Glutamatergic neuron (in vitro differentiated cells): ENCODE results near the gene FAM98B. TPM values are rescaled to one million over a fixed set of nuclear protein-coding genes. Genes with fewer than 3 reads are reported as not detected.

ENCODE experiments used
- DNase-seq: peaks from one replicate; pipeline ENCODE4 v3.0.0; 2022
- H3K27ac Mint-ChIP-seq: one replicate; pipeline ENCODE4 v1.8.0; 2020; ENCODE audit warnings: mild to moderate bottlenecking, mixed read lengths, inconsistent platforms; ENCODE audit not compliant: unreplicated experiment
- H3K27me3 Mint-ChIP-seq: one replicate; pipeline ENCODE4 v1.8.0; 2020; ENCODE audit warnings: mild to moderate bottlenecking, moderate library complexity, mixed read lengths, inconsistent platforms; ENCODE audit not compliant: unreplicated experiment
- H3K36me3 Mint-ChIP-seq: one replicate; pipeline ENCODE4 v1.8.0; 2020; ENCODE audit warnings: mild to moderate bottlenecking, mixed read lengths, inconsistent platforms; ENCODE audit not compliant: unreplicated experiment
- H3K4me1 Mint-ChIP-seq: one replicate; pipeline ENCODE4 v1.8.0; 2020; ENCODE audit warnings: mild to moderate bottlenecking, low read depth, mixed read lengths, inconsistent platforms; ENCODE audit not compliant: unreplicated experiment
- H3K4me3 Mint-ChIP-seq: one replicate; pipeline ENCODE4 v1.8.0; 2020; ENCODE audit warnings: mild to moderate bottlenecking, mixed read lengths, inconsistent platforms; ENCODE audit not compliant: unreplicated experiment
- H3K9me3 Mint-ChIP-seq: one replicate; pipeline ENCODE4 v1.8.0; 2020; ENCODE audit warnings: mild to moderate bottlenecking, moderate library complexity, mixed read lengths, inconsistent platforms; ENCODE audit not compliant: unreplicated experiment
- CTCF ChIP-seq: fragments of 200-600 bp; sonication (generic); IDR thresholded peaks from one replicate; pipeline ENCODE4 v1.5.0; 2021; ENCODE audit not compliant: partially characterized antibody, unreplicated experiment
- total RNA-seq: library from RNA; stranded (reverse); fragmentation: NEBNext Ultra II Directional; extraction: Animal tissue kit (Norgen Biotek cat#: 25700); gene quantifications from one replicate; pipeline ENCODE4 v1.2.1, GENCODE V29; 2021; ENCODE audit not compliant: unreplicated experiment

Gene FAM98B
- total RNA-seq, 1 donor from 2014 or later, result 19.9 TPM

- TF ChIP-seq CTCF, result no peak
- Mint-ChIP-seq H3K36me3 (no peaks in the 10 kb centered on the region), H3K27ac (no peak overlapping the region)
Observed at GRCh38 chr15:38503496-38503895, 49.6 kb downstream of the FAM98B start.

GRCh38 chr15:38504680-38505467, 50.9 kb downstream of the FAM98B start:
- H3K36me3 Mint-ChIP-seq, result no peaks in the 10 kb centered on the region
- TF ChIP-seq CTCF, result no peak
- H3K4me3 Mint-ChIP-seq, result no peak overlapping the region
- H3K27ac Mint-ChIP-seq, result no peak overlapping the region
- DNase-seq, result no peak
- H3K27me3 Mint-ChIP-seq, result no peaks in the 10 kb centered on the region
- no peaks in the 10 kb centered on the region for H3K4me1 Mint-ChIP-seq
- no peaks in the 10 kb centered on the region for H3K9me3 Mint-ChIP-seq

More at GRCh38 chr15:38503496-38503895, 49.6 kb downstream of the FAM98B start:
- Mint-ChIP-seq H3K27me3 (no peaks in the 10 kb centered on the region), H3K9me3 (no peaks in the 10 kb centered on the region), H3K4me3 (no peak overlapping the region), H3K4me1 (no peaks in the 10 kb centered on the region)
- no peak for DNase-seq

- no peaks in the 10 kb centered on the region for H3K4me1 Mint-ChIP-seq
- no peaks in the 10 kb centered on the region for H3K36me3 Mint-ChIP-seq
- no peak for DNase-seq
- H3K9me3 Mint-ChIP-seq, result no peaks in the 10 kb centered on the region
- H3K27ac Mint-ChIP-seq, result no peak overlapping the region
- no peaks in the 10 kb centered on the region for H3K27me3 Mint-ChIP-seq
- no peak for TF ChIP-seq CTCF
- no peak overlapping the region for H3K4me3 Mint-ChIP-seq
Observed at GRCh38 chr15:38506997-38507396, 53.1 kb downstream of the FAM98B start.

GRCh38 chr15:38507570-38507969, 53.6 kb downstream of the FAM98B start:
- TF ChIP-seq CTCF, result no peak
- H3K27me3 Mint-ChIP-seq, result no peaks in the 10 kb centered on the region

GRCh38 chr15:38508647-38509046, 54.7 kb downstream of the FAM98B start:
- Mint-ChIP-seq H3K36me3 (no peaks in the 10 kb centered on the region), H3K4me3 (no peak overlapping the region), H3K27ac (no peak overlapping the region), H3K4me1 (no peaks in the 10 kb centered on the region), H3K27me3 (no peaks in the 10 kb centered on the region), H3K9me3 (no peaks in the 10 kb centered on the region)
- TF ChIP-seq CTCF, result no peak
- DNase-seq, result no peak

More at GRCh38 chr15:38507570-38507969, 53.6 kb downstream of the FAM98B start:
- DNase-seq, result no peak
- Mint-ChIP-seq H3K9me3 (no peaks in the 10 kb centered on the region), H3K4me1 (no peaks in the 10 kb centered on the region), H3K36me3 (no peaks in the 10 kb centered on the region), H3K4me3 (no peak overlapping the region), H3K27ac (no peak overlapping the region)
